HepG2 (cell line): ENCODE results near the gene DNAJC11. TPM values are rescaled to one million over a fixed set of nuclear protein-coding genes. Genes with fewer than 3 reads are reported as not detected.

Source experiments
- AKAP8 ChIP-seq: sonication (generic); formaldehyde crosslinking; IDR thresholded peaks from 2 replicates; pipeline ENCODE4 v1.5.1; 2020; ENCODE audit warnings: mild to moderate bottlenecking, missing genetic modification reagents
- DRAP1 ChIP-seq: IDR thresholded peaks from 2 replicates; pipeline ENCODE4 v1.6.1; 2016; ENCODE audit warnings: missing genetic modification reagents, missing compliant biosample characterization
- HNRNPL ChIP-seq: fragments of 200-400 bp; formaldehyde crosslinking; IDR thresholded peaks from 2 replicates; pipeline ENCODE4 v1.6.1; 2017; ENCODE audit warnings: mild to moderate bottlenecking, low read depth, low read length
- MTA1 ChIP-seq: sonication (generic); formaldehyde crosslinking; IDR thresholded peaks from 2 replicates; pipeline ENCODE4 v1.4.0; 2020; ENCODE audit warnings: missing genetic modification reagents, mild to moderate bottlenecking, borderline replicate concordance
- NR1H2 ChIP-seq: sonication (generic); formaldehyde crosslinking; IDR thresholded peaks from 2 replicates; pipeline ENCODE4 v1.8.1; 2022; ENCODE audit warnings: low read depth, missing genetic modification reagents, borderline replicate concordance
- PHF20 ChIP-seq: sonication (generic); formaldehyde crosslinking; IDR thresholded peaks from 2 replicates; pipeline ENCODE4 v1.5.0; 2020; ENCODE audit warnings: mild to moderate bottlenecking, missing genetic modification reagents
- PHF8 ChIP-seq: sonication (generic); formaldehyde crosslinking; IDR thresholded peaks from 2 replicates; pipeline ENCODE4 v1.5.0; 2020; ENCODE audit warnings: missing genetic modification reagents
- RARG ChIP-seq: sonication (generic); formaldehyde crosslinking; IDR thresholded peaks from 2 replicates; pipeline ENCODE4 v1.4.0; 2020; ENCODE audit warnings: low read depth, mild to moderate bottlenecking, missing genetic modification reagents
- STAT6 ChIP-seq: sonication (generic); formaldehyde crosslinking; IDR thresholded peaks from 2 replicates; pipeline ENCODE4 v1.4.0; 2020; ENCODE audit warnings: missing genetic modification reagents, mild to moderate bottlenecking, borderline replicate concordance
- TFE3 ChIP-seq: IDR thresholded peaks from 2 replicates; pipeline ENCODE4 v1.6.1; 2016
- ZBTB38 ChIP-seq: sonication (generic); formaldehyde crosslinking; IDR thresholded peaks from 2 replicates; pipeline ENCODE4 v1.5.1; 2020; ENCODE audit warnings: mild to moderate bottlenecking, missing genetic modification reagents
- ZBTB7B ChIP-seq: sonication (generic); formaldehyde crosslinking; IDR thresholded peaks from 2 replicates; pipeline ENCODE4 v1.4.0; 2020; ENCODE audit warnings: missing genetic modification reagents
- ZFP41 ChIP-seq: sonication (generic); formaldehyde crosslinking; IDR thresholded peaks from 2 replicates; pipeline ENCODE4 v1.4.0; 2020; ENCODE audit warnings: mild to moderate bottlenecking, missing genetic modification reagents, borderline replicate concordance
- ZFP90 ChIP-seq: sonication (generic); formaldehyde crosslinking; IDR thresholded peaks from 2 replicates; pipeline ENCODE4 v1.8.0; 2022; ENCODE audit warnings: missing genetic modification reagents, mild to moderate bottlenecking, inconsistent platforms, borderline replicate concordance
- ZNF503 ChIP-seq: sonication (generic); formaldehyde crosslinking; IDR thresholded peaks from 2 replicates; pipeline ENCODE4 v1.4.0; 2020; ENCODE audit warnings: missing genetic modification reagents
- ZNF691 ChIP-seq: sonication (generic); formaldehyde crosslinking; IDR thresholded peaks from 2 replicates; pipeline ENCODE4 v1.4.0; 2020; ENCODE audit warnings: missing genetic modification reagents, low read depth, mild to moderate bottlenecking, borderline replicate concordance
- ZNF83 ChIP-seq: sonication (generic); formaldehyde crosslinking; IDR thresholded peaks from 2 replicates; pipeline ENCODE4 v1.4.0; 2020; ENCODE audit warnings: missing genetic modification reagents, mild to moderate bottlenecking, borderline replicate concordance
- polyA plus RNA-seq, 8 experiments: library from polyadenylated mRNA; depleted of rRNA in 3 of 8; stranded (reverse) in 7 of 8; unstranded in 1 of 8; fragments of >200 nt; fragmentation: Illumina TruSeq in 4 of 8; extraction: Trizol in 4 of 8; gene quantifications; 2 replicates each; pipeline versions ENCODE4 v1.2.1 to v1.2.3, GENCODE V29; 2011 to 2016; ENCODE audit warnings: low read depth in 4 of 8, missing spikeins in 1 of 8, mixed read lengths in 1 of 8; ENCODE audit not compliant: insufficient read depth in 1 of 8
- total RNA-seq, 5 experiments: library from RNA; depleted of rRNA; stranded (reverse); fragments of >200 nt; fragmentation: Illumina TruSeq; extraction: Trizol; gene quantifications; 2 replicates each; pipeline ENCODE4 v1.2.3, GENCODE V29; 2016; ENCODE audit warnings: low read depth in 1 of 5

Gene DNAJC11
- total and polyA plus RNA-seq, 2 of the 13 experiments (the other 11 are each of a cell fraction or from before 2014, with no cell fraction given) = 25.1 to 47.6 TPM

GRCh38 chr1:6601923-6602668, 99.5 kb downstream of the DNAJC11 start (continued):
- 0 out of 2 replicates have a peak, but pooled peaks have one; percentile 47 for TF ChIP-seq PHF20 (CRISPR knock-in tag)
- TF ChIP-seq ZFP41 (CRISPR knock-in tag) = no peak
- peak; percentile 30; the same call in 1 of the 2 replicates for TF ChIP-seq ZBTB38 (CRISPR knock-in tag)
- 0 out of 2 replicates have a peak, but pooled peaks have one; percentile 29 for TF ChIP-seq ZFP90 (CRISPR knock-in tag)
- no peak for TF ChIP-seq AKAP8 (CRISPR knock-in tag)
- TF ChIP-seq ZNF503 (CRISPR knock-in tag) = no peak
- TF ChIP-seq RARG (CRISPR knock-in tag) = no peak
- TF ChIP-seq TFE3 (CRISPR knock-in tag) = no peak; the same call in 1 of the 2 replicates
- 0 out of 2 replicates have a peak, but pooled peaks have one; percentile 31 for TF ChIP-seq ZBTB7B
- 0 out of 2 replicates have a peak, but pooled peaks have one; percentile 32 for TF ChIP-seq ZNF691 (CRISPR knock-in tag)
- no peak for TF ChIP-seq STAT6 (CRISPR knock-in tag)
- no peak for TF ChIP-seq HNRNPL
- peak; percentile 74 for TF ChIP-seq PHF8 (CRISPR knock-in tag)
- TF ChIP-seq NR1H2 = no peak
- no peak; the same call in 1 of the 2 replicates for TF ChIP-seq ZNF83 (CRISPR knock-in tag)
- peak; percentile 59; the same call in 1 of the 2 replicates for TF ChIP-seq MTA1 (CRISPR knock-in tag)
- no peak for TF ChIP-seq DRAP1 (CRISPR knock-in tag)
